HG02759 (cell line): ENCODE results near the gene MTUS2.

Source experiments
- ATAC-seq: cut with Tn5 transposase; IDR thresholded peaks from one replicate; pipeline ENCODE4 v1.9.1; 2021; ENCODE audit warnings: mild to moderate bottlenecking, moderate library complexity; ENCODE audit not compliant: unreplicated experiment

MTUS2 gene

DNA sequence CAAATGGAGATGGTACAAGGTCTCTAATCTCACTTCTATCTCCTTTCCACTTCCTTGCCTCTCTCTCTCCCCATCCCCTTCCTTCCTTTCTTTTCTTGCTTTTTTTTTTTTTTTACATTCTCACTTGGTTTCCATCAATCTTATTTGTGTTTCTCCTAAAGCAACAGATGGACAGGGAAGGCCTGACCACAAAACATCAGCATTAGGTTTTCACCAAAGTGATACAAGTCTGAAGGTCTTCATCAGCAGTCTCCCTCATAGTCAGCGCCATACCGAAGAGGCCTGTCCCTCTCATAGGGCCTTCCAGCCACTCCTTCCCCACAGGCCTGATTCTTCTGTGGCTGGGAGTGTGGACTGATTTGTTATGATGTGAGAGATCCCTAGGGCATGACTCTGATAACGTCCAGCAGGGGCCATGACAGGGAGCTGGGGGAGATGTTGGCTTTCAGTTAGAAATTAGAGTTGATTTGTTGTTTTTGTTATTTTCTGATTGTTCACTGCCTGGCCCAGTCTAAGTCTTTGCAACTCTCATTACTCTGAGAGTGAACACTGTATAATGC lies 616.7 kb downstream of the MTUS2 start:
- no peak for ATAC-seq

- ATAC-seq = no peak
Measured at GRCh38 chr13:29438769-29439168, 618.6 kb downstream of the MTUS2 start.

DNA sequence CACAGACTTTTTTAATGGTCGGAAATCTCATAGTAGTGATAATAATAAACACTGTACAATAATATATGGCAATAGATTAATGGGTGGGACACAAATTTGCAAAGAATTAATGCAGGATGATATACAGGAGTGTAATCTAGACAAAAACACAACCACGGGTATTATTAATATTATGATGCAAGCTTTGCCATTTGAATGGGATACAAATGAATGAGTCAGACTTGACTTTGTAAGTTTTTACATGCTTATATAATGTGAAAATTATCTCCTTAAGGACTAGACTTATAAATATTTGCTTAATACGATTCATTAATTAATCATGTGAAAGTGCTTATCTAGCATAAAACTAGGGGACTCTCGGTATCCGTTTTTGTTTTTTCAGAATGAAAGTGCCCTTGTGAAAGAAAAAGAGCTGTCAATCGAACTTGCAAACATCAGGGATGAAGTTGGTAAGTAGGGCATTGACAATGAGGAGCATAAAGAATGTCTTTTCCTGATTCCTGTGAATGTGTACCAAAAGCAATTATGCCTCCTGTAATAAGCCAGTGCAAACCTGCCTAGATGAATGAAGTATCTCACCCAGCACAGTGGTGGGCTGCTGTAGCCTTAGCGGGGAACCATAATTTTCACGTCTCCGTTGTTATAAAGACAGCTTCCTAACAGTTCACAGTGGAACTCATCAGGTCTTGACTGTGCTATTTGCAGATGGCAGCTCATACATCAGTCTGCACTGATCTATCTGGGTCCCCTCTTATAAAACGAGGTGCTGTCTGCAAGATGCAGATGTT lies 619.7 kb downstream of the MTUS2 start:
- no peak for ATAC-seq

DNA sequence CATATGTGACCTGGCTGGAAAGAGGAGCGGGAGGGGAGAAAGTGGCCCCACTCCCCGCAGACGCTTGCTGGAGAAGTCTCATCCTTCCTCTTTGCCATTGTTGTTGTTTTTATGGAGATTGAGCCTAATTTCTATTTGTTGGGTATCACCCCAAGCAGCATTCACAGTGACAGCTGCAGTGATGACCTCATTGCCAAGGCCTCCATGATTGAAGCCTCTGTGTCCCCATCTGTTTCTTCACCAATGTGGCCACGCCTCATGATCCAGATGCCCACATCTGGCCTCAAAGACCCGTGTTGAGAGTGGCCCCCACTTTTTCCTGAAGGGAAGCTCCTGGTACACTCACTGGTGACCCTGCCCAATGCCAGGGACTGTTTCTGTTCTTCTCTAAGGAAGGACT lies 621.2 kb downstream of the MTUS2 start:
- no peak for ATAC-seq

- ATAC-seq = no peak
Measured at GRCh38 chr13:29446016-29446415, 625.9 kb downstream of the MTUS2 start.

GRCh38 chr13:29448174-29448573 lies 628.0 kb downstream of the MTUS2 start:
- ATAC-seq = no peak

- no peak for ATAC-seq
Measured at GRCh38 chr13:29449726-29450125, 629.6 kb downstream of the MTUS2 start.

DNA sequence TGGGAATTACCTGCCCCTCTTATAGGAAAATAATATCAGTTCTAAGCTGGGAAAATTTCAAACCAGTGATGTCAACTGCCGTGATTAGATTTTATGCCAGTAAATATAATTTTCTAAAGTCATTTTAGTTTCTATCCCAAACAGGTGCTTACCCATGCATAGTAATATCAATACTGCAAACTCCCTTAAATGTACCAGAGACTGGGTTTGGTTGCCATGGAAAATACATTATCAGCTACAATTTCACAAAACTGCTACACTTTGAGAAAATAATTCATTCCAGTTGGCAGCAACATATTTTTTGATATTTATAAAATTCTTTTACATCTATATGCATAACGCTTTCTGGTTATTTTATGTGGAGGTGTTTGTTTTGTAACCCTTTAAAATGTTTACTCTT lies 631.8 kb downstream of the MTUS2 start:
- no peak for ATAC-seq

DNA sequence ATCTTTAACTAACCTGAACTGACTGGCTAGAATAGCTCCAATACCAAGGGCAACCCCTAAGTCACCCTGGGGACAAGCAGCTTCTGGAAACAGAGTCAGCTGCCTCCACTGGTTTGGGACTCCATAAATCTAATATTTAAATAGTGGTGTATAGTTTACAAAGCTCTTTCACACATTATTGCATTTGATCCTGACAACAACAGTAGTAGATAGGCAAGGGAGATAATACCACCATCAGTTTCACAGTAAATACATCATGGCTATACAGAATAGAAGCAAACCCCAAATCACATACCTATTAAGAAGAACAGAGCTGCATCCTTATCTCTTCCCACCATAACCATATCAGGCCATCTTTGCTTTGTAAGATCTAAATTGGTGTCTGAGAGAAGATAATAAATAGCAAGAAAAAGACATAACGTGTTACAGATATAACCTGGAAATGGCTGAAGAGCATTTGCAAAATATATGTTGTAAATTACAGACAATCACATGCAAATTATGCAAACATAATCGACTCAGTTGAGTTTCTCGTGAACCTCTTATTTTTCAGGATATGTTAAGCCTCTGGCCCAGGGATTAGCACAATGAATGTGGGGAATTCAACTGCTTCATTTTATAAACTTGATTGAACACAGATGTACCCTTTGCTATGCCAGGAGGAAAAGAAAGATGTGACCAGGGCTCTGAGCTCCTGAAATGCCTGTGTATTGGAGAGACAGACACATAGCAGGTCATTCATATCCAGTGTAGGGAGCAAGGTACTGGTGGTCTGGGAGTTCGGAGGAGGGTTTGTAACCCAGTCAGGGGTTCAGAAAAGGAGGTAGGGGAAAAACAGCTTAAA lies 632.9 kb downstream of the MTUS2 start:
- no peak for ATAC-seq

DNA sequence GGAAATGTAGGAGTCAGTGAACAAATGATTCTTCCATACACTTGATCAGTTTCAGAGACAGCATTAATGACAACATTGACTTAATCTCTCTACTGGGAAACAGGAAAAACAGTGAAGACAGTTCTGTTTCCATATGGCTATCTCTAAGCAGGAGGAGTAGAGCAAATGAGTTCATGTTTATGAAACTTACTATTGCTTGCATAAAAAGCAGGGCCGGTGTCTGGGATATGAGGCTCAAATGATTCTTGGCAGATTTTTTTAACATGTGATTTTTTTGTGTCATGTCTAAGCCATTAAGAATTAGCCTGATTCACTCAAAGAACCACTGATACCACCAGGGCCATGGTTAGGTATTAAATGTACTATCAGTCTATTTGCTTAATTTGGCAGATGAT lies 633.5 kb downstream of the MTUS2 start:
- no peak for ATAC-seq

DNA sequence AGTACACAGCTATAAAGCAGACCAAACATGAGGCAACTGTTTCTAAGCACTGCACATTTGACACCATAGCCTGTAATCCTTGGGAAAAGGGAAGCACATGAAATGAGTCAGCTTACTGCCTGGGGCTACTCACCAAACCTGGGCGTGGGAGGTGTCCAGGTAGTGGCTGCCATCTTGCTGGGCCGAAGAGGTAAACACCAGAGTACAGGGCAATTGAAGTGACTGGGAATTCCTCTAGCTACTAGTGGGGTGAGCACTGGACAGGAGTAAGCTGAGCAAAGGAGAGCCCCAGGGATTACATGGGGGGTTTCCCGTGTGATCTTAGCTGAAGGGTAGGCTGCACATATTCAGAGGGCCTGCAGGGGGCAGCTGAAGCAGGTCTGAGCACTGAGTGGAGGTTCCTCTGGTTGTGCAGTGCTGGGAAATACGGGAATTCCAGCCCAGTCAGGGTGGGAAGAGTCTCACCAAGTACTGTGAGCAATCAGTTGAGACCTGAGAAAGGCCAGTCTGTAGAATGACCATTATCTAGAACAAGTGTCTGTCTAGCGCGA lies 634.9 kb downstream of the MTUS2 start:
- ATAC-seq = peak; percentile 83

DNA sequence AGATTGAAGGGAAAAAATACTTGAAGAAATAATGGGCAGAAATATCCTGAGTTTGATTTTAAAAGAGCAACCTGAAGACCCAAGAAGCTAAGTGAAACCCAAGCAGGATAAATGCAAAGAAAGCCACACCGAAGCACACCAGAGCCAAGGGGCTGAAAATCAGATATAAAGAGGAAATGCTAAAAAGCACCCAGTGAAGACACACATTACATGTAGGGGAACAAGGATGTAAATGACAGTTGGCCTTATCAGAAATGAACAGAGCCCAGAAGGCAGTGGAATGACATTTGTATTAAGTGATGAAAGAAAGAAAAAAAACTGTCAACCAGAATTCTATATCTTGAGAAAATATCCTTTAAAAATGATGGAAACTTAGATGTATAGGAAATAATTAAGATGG lies 636.3 kb downstream of the MTUS2 start:
- no peak for ATAC-seq

DNA sequence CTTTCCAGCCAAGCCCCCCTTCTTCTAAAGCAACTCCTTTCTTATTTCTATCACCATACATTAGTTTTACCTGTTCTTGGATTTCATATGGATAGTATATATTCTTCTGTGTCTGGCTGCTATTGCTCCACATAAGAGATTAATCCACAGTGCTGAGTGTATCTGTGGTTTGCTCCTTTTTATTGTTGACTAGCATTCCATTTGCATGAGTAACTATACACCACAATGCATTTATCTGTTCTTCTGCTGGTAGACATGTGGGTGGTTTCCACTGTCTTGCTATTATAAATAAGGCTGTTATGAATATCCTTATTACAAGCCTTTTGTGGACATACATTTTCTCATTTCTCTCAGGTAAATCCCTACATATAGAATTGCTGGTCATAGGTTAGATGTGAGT lies 637.2 kb downstream of the MTUS2 start:
- no peak for ATAC-seq

- no peak for ATAC-seq
Measured at GRCh38 chr13:29458419-29458818, 638.3 kb downstream of the MTUS2 start.

DNA sequence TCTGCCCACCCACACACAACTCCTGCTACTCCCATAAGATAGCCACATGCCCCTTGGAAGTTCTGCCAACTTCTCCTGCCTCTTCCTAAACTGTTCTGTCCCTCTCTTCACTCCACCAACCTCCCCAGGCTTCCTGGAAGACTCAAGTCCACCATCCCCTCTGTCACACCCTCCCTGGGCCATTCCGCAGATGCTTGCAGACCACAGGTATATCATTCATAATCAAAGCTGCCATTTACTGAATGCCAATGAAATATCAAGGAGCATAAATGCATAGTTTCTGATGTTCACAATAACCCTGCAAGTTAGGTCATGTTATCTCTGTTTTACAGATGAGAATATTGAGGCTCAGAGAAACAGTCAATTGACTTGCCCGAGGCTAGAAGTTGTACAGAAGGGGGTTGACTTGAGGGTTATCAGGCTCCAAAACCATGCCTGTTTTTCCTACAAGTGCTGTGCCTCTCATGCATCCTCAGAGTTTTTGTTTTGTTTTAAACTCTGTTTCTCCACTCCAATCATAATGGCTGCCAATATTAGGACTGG lies 639.7 kb downstream of the MTUS2 start:
- no peak for ATAC-seq

- no peak for ATAC-seq
Measured at GRCh38 chr13:29464105-29464679, 644.1 kb downstream of the MTUS2 start.

- no peak for ATAC-seq
Measured at GRCh38 chr13:29465741-29466293, 645.7 kb downstream of the MTUS2 start.

DNA sequence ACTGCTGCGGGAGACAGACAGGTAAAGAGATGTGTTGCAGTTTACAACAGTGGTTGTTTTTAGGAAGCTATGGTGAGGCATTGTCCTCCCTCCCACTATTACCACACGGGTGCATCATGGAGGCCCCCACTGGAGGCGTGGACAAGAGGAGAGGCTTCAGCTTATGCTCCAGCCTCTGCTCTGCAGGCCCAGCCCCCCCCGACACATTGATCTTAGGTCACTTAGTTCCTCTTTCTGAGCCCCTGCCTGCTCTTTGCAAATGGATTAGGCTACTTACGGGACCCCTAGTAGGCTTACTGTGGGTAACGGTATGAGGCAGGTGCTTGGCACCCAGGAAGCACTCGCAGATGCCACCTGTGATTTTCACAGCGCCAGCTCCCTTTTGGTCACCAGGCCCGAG lies 651.4 kb downstream of the MTUS2 start:
- no peak for ATAC-seq

- no peak for ATAC-seq
Measured at GRCh38 chr13:29472332-29472961, 652.3 kb downstream of the MTUS2 start.

- no peak for ATAC-seq
Measured at GRCh38 chr13:29473166-29473565, 653.0 kb downstream of the MTUS2 start.
